KMS-11 (cell line): Measurements from ENCODE around the gene OR4F6.
"Not testable (repeated sequence)": the region's sequence is repeated elsewhere in the genome, so short reads cannot be mapped to it uniquely, and the experiment has no call there.

Experiments
- H2AFZ ChIP-seq: fragments of 200-600 bp; sonication (generic); 2 replicates; pipeline ENCODE4 v1.6.1; 2016; ENCODE audit warnings: antibody characterized with exemption, mixed run types, low read depth
- H3K27ac ChIP-seq: fragments of 200-600 bp; sonication (generic); 2 replicates; pipeline ENCODE4 v1.6.1; 2016; ENCODE audit warnings: mild to moderate bottlenecking, mixed run types
- H3K27me3 ChIP-seq: fragments of 200-600 bp; sonication (generic); 2 replicates; pipeline ENCODE4 v1.6.1; 2017; ENCODE audit warnings: mild to moderate bottlenecking, low read depth, mixed run types, moderate library complexity; ENCODE audit not compliant: insufficient read depth
- H3K36me3 ChIP-seq: fragments of 200-600 bp; sonication (generic); 2 replicates; pipeline ENCODE4 v1.6.1; 2017; ENCODE audit warnings: mild to moderate bottlenecking, mixed run types; ENCODE audit not compliant: insufficient read depth
- H3K4me1 ChIP-seq: fragments of 200-600 bp; sonication (generic); 2 replicates; pipeline ENCODE4 v1.6.1; 2016; ENCODE audit warnings: mild to moderate bottlenecking, low read depth, mixed run types; ENCODE audit not compliant: poor library complexity, severe bottlenecking
- H3K4me2 ChIP-seq: fragments of 200-600 bp; sonication (generic); 2 replicates; pipeline ENCODE4 v1.7.0; 2016; ENCODE audit warnings: mild to moderate bottlenecking, mixed run types
- H3K4me3 ChIP-seq: fragments of 200-600 bp; sonication (generic); IDR thresholded peaks from 2 replicates; pipeline ENCODE4 v1.6.1; 2017; ENCODE audit warnings: low read depth, low read length, mixed read lengths; ENCODE audit not compliant: insufficient read depth
- H3K79me2 ChIP-seq: fragments of 200-600 bp; sonication (generic); 2 replicates; pipeline ENCODE4 v1.6.1; 2016; ENCODE audit warnings: low read depth, mixed run types; ENCODE audit not compliant: insufficient read depth
- H3K9ac ChIP-seq: fragments of 200-600 bp; sonication (generic); 2 replicates; pipeline ENCODE4 v1.6.1; 2016; ENCODE audit warnings: mild to moderate bottlenecking, mixed run types
- H4K20me1 ChIP-seq: fragments of 200-600 bp; sonication (generic); 2 replicates; pipeline ENCODE4 v1.6.1; 2016; ENCODE audit warnings: mild to moderate bottlenecking, mixed run types; ENCODE audit not compliant: insufficient read depth
- TF ChIP-seq, protein P1 (sequence below): fragments of 200-600 bp; sonication (generic); conservative IDR thresholded peaks from 2 replicates; pipeline ENCODE4 v1.6.1; 2017; ENCODE audit warnings: low read depth, mild to moderate bottlenecking, antibody characterized with exemption, low read length, moderate library complexity, mixed read lengths

Gene OR4F6

DNA sequence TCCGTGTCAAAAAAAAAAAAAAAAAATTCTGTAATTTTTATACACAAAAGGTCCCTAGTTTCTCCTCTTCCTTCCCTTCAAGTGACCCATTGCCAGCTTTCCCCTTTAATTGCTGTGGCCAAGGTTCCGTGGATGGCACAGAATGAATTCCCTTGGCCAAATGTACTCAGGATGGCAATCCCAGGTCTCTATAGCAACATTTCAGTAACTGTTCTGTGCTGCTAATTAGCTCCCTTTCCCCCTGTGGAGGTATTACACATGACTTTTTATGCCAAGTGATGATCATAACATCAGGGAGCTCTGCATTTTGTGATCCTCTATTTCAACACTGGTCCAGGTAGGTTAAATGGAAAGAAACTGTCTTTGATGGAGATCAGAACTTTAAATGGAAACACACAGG, at the start of gene OR4F6:
OR4F6 (plus strand) TSS at position 301 of the 400 bp plus-strand sequence. CDS start 2,211 bp downstream, outside the sequence.
- Histone ChIP-seq H3K27ac (no peak within 1 kb of the TSS), H3K9ac (no peak within 1 kb of the TSS), H3K27me3 (no peaks in the 10 kb centered on the region), H3K4me3 (no peak within 1 kb of the TSS), H3K4me1 (no peaks in the 10 kb centered on the region), H3K36me3 (no peaks in the 10 kb centered on the region), H3K79me2 (no peaks in the 10 kb centered on the region), H4K20me1 (no peaks in the 10 kb centered on the region), H2AFZ (no peak within 1 kb of the TSS), H3K4me2 (no peak within 1 kb of the TSS)
- TF ChIP-seq, protein P1, sequence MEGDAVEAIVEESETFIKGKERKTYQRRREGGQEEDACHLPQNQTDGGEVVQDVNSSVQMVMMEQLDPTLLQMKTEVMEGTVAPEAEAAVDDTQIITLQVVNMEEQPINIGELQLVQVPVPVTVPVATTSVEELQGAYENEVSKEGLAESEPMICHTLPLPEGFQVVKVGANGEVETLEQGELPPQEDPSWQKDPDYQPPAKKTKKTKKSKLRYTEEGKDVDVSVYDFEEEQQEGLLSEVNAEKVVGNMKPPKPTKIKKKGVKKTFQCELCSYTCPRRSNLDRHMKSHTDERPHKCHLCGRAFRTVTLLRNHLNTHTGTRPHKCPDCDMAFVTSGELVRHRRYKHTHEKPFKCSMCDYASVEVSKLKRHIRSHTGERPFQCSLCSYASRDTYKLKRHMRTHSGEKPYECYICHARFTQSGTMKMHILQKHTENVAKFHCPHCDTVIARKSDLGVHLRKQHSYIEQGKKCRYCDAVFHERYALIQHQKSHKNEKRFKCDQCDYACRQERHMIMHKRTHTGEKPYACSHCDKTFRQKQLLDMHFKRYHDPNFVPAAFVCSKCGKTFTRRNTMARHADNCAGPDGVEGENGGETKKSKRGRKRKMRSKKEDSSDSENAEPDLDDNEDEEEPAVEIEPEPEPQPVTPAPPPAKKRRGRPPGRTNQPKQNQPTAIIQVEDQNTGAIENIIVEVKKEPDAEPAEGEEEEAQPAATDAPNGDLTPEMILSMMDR: no peak

DNA sequence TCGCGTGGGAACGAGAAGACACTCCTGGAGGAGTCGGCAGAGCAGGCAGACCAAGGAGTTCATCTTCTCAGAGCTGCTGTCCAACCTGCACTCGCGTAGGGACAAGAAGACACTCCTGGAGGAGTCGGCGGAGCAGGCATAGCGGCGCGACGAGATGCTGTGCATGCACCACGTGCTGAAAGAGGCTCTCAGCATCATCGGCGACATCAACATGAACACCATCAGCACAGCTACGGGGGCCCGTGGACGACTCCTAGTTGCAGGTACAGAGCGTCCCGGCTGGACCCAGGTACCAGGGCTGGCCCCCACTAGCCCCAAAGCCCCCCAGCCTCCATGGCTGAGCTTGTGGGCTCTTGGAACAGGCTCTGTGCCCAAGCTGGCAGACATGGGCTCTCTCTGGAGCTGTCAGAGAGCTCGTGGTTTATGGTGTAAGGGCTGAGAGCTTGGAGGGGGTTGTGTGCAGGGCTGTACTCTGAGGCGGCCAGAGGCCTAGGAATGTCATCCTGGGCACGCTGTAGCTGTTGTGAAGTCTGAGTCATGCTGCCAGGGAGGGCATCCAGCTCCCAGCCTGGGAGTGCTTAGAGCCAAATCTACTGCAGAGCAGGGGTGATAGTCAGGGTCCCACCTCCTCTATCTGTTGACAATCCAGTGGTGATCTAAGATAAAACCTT, 38.5 kb upstream of the OR4F6 start:
- not testable (repeated sequence) for H3K9ac ChIP-seq, H3K27ac ChIP-seq, H3K4me3 ChIP-seq, H3K27me3 ChIP-seq, H3K4me2 ChIP-seq, H3K79me2 ChIP-seq, H4K20me1 ChIP-seq, H2AFZ ChIP-seq, H3K36me3 ChIP-seq, H3K4me1 ChIP-seq

DNA sequence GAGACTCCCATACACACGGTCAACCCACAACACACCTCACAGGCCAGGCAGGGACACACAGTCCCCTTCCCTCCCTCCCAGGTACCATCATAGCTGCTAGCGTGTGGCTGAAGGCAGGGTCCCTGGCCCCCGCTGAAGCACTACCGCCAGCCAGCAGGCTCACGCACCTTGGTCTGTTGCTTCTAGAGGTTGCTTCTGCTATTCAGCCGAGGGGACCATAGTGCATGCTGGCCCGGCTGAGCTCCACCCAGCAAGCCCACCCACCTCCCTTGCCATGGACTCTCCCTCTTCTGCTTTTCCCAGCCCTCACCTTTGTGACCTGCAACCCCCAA, 38.0 kb upstream of the OR4F6 start:
- H3K79me2 ChIP-seq, H3K9ac ChIP-seq, H3K4me1 ChIP-seq, H3K27me3 ChIP-seq, H2AFZ ChIP-seq, H3K36me3 ChIP-seq, H4K20me1 ChIP-seq, H3K4me3 ChIP-seq, H3K4me2 ChIP-seq, H3K27ac ChIP-seq: not testable (repeated sequence)

- no peaks in the 10 kb centered on the region for H3K27me3 ChIP-seq
- no peak overlapping the region for H2AFZ ChIP-seq
- H4K20me1 ChIP-seq: no peaks in the 10 kb centered on the region
- no peaks in the 10 kb centered on the region for H3K4me1 ChIP-seq
- H3K4me2 ChIP-seq: no peak overlapping the region
- no peak overlapping the region for H3K4me3 ChIP-seq
- no peak overlapping the region for H3K27ac ChIP-seq
- H3K9ac ChIP-seq: no peak overlapping the region
- no peaks in the 10 kb centered on the region for H3K79me2 ChIP-seq
- TF ChIP-seq, protein P1: no peak
- H3K36me3 ChIP-seq: no peaks in the 10 kb centered on the region
These were observed 37.4 kb upstream of the OR4F6 start for GRCh38 chr15:101765772-101766456.

- not testable (repeated sequence) for H2AFZ ChIP-seq, H3K4me3 ChIP-seq, H4K20me1 ChIP-seq, H3K27me3 ChIP-seq, H3K36me3 ChIP-seq, H3K4me1 ChIP-seq, H3K9ac ChIP-seq, H3K79me2 ChIP-seq, H3K4me2 ChIP-seq, H3K27ac ChIP-seq
These were observed 36.1 kb upstream of the OR4F6 start for GRCh38 chr15:101767083-101767640.

DNA sequence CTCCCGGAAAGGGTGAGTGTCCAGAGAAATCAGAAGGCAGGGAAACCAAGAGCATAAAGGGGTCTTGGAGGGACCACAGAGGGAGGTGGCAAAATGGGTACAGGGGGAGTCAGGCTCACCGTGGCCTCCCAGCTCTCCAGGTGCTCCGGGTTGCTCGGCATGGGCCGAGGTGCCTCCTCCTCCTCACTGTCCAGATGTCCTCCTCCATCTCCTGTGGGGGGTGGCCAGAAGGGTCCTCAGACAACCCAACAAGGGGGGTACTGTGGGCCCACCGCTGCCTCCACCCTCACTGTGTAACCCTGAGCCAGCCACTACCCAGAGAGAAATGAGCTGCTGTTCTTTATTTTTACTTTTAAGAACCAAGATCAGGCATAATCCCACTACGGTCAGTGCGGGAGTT, 30.4 kb upstream of the OR4F6 start:
- Histone ChIP-seq H3K27ac (no peak overlapping the region), H4K20me1 (no peaks in the 10 kb centered on the region), H3K27me3 (no peaks in the 10 kb centered on the region), H3K4me3 (no peak overlapping the region), H3K9ac (no peak overlapping the region), H3K36me3 (no peaks in the 10 kb centered on the region), H3K4me2 (no peak overlapping the region), H3K4me1 (no peaks in the 10 kb centered on the region), H2AFZ (no peak overlapping the region), H3K79me2 (no peaks in the 10 kb centered on the region)
- TF ChIP-seq, protein P1: no peak
